ENCODE data around the gene RAB8A. TPM values are rescaled to one million over a fixed set of nuclear protein-coding genes. Genes with fewer than 3 reads are reported as not detected.

The RAB8A gene
- polyA plus RNA-seq, 3 donors: 109 to 124 (median 114) TPM

DNA sequence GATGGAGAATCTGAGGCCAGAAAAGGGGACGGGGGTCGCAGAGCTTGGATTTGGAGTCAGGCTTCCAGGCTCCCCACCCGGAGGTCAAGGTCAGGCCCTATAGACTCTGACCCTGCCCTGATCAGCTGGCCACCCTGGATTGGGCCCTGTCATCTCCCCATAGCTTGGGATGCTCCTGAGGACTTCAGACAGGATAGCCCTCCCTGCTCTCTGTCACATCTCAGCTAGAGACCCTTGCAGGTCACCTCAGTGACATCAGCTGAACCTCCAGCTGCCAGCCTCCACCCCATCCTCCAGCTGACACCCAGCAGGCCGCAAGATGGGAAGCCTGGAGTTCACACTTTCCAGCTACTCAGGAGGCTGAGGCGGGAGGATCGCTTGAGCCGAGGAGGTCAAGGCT, 38.2 kb upstream of the RAB8A start:
- intact Hi-C loops (cut with micrococcal nuclease): loop anchor here in 1 of 2 donors (5.0 kb wide), 1 partner anchor 109 kb away; no protein-coding TSS in a partner anchor
- H3K9me3 Mint-ChIP-seq: no peaks in the 10 kb centered on the region
- Histone ChIP-seq H2AFZ (ENCODE audit: insufficient read depth, low read depth, low read length, poor library complexity, severe bottlenecking) (no peak overlapping the region), H4K20me1 (ENCODE audit: insufficient read depth, low read length) (peaks cover 7% of the 10 kb centered on the region), H3K27ac (ENCODE audit: low read depth in 1 of 2, low read length in 2 of 2) (no peak overlapping the region), H3K9ac (ENCODE audit: insufficient read depth, low read length, poor library complexity, severe bottlenecking) (no peak overlapping the region), H3K9me3 (replicated peaks in 1 of 2; ENCODE audit: control insufficient read depth in 1 of 2, insufficient read depth in 1 of 2, low read length in 2 of 2) (no peaks in the 10 kb centered on the region), H3K4me2 (replicated peaks; ENCODE audit: extremely low read depth, low read length, poor library complexity, severe bottlenecking) (no peak overlapping the region), H3K36me3 (replicated peaks in 1 of 2; ENCODE audit: control insufficient read depth in 1 of 2, insufficient read depth in 2 of 2, low read length in 2 of 2) (no peaks in the 10 kb centered on the region), H3K27me3 (ENCODE audit: control insufficient read depth in 2 of 2, insufficient read depth in 2 of 2, low read length in 2 of 2) (no peaks in the 10 kb centered on the region), H3K79me2 (ENCODE audit: insufficient read depth, low read length) (peaks cover 26% of the 10 kb centered on the region), H3K4me1 (ENCODE audit: control insufficient read depth in 1 of 2, insufficient read depth in 2 of 2, low read length in 2 of 2) (peaks cover 33 to 38% of the 10 kb centered on the region in 2 donors), H3K4me3 (replicated peaks in 1 of 3; ENCODE audit: low read depth in 2 of 3, low read length in 3 of 3) (no peak overlapping the region)
- TF ChIP-seq, protein P1, sequence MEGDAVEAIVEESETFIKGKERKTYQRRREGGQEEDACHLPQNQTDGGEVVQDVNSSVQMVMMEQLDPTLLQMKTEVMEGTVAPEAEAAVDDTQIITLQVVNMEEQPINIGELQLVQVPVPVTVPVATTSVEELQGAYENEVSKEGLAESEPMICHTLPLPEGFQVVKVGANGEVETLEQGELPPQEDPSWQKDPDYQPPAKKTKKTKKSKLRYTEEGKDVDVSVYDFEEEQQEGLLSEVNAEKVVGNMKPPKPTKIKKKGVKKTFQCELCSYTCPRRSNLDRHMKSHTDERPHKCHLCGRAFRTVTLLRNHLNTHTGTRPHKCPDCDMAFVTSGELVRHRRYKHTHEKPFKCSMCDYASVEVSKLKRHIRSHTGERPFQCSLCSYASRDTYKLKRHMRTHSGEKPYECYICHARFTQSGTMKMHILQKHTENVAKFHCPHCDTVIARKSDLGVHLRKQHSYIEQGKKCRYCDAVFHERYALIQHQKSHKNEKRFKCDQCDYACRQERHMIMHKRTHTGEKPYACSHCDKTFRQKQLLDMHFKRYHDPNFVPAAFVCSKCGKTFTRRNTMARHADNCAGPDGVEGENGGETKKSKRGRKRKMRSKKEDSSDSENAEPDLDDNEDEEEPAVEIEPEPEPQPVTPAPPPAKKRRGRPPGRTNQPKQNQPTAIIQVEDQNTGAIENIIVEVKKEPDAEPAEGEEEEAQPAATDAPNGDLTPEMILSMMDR (IDR thresholded peaks at IDR 0.05): no peak
- H3K36me3 Mint-ChIP-seq: peaks cover 4 to 8% of the 10 kb centered on the region in 2 donors
- H3K27me3 Mint-ChIP-seq (ENCODE audit: low read depth in 3 of 3): no peaks in the 10 kb centered on the region
- peak overlapping the region in 1 of 7 donors; percentile 7 for H3K27ac Mint-ChIP-seq
- peaks cover 26% of the 10 kb centered on the region for H3K4me1 Mint-ChIP-seq
- no peak overlapping the region for H3K4me3 Mint-ChIP-seq
- no peak for DNase-seq
- 85% methylated on average over 3 of the region's 7 CpGs for WGBS (ENCODE audit: insufficient coverage)

- peaks cover 4 to 9% of the 10 kb centered on the region in 2 donors for H3K36me3 Mint-ChIP-seq
- Histone ChIP-seq H3K27ac (ENCODE audit: low read depth in 1 of 2, low read length in 2 of 2) (no peak overlapping the region), H3K27me3 (ENCODE audit: control insufficient read depth in 2 of 2, insufficient read depth in 2 of 2, low read length in 2 of 2) (no peaks in the 10 kb centered on the region), H4K20me1 (ENCODE audit: insufficient read depth, low read length) (peaks cover 8% of the 10 kb centered on the region), H2AFZ (ENCODE audit: insufficient read depth, low read depth, low read length, poor library complexity, severe bottlenecking) (no peak overlapping the region), H3K36me3 (replicated peaks in 1 of 2; ENCODE audit: control insufficient read depth in 1 of 2, insufficient read depth in 2 of 2, low read length in 2 of 2) (no peaks in the 10 kb centered on the region), H3K4me2 (replicated peaks; ENCODE audit: extremely low read depth, low read length, poor library complexity, severe bottlenecking) (no peak overlapping the region), H3K4me1 (ENCODE audit: control insufficient read depth in 1 of 2, insufficient read depth in 2 of 2, low read length in 2 of 2) (peaks cover 36 to 43% of the 10 kb centered on the region in 2 donors), H3K79me2 (ENCODE audit: insufficient read depth, low read length) (peaks cover 27% of the 10 kb centered on the region), H3K9ac (ENCODE audit: insufficient read depth, low read length, poor library complexity, severe bottlenecking) (no peak overlapping the region), H3K4me3 (replicated peaks in 1 of 3; ENCODE audit: low read depth in 2 of 3, low read length in 3 of 3) (no peak overlapping the region), H3K9me3 (replicated peaks in 1 of 2; ENCODE audit: control insufficient read depth in 1 of 2, insufficient read depth in 1 of 2, low read length in 2 of 2) (no peaks in the 10 kb centered on the region)
- H3K9me3 Mint-ChIP-seq: no peaks in the 10 kb centered on the region
- TF ChIP-seq, protein P1 (IDR thresholded peaks at IDR 0.05): no peak
- DNase-seq: no peak
- no peaks in the 10 kb centered on the region for H3K27me3 Mint-ChIP-seq (ENCODE audit: low read depth in 3 of 3)
- WGBS (ENCODE audit: insufficient coverage): 94% methylated on average over 1 of the region's 3 CpGs
- peaks cover 31% of the 10 kb centered on the region for H3K4me1 Mint-ChIP-seq
- intact Hi-C loops (cut with micrococcal nuclease): loop anchor here in 1 of 2 donors (5.0 kb wide), 1 partner anchor 108 kb away; no protein-coding TSS in a partner anchor
- peak overlapping the region in 4 of 7 donors; percentile 62 to 83 (median 76) for H3K27ac Mint-ChIP-seq
- H3K4me3 Mint-ChIP-seq: no peak overlapping the region
Measured at GRCh38 chr19:16073988-16074387, 37.7 kb upstream of the RAB8A start.
